Endothelial cell of hepatic sinusoid (primary cell): ENCODE results near the gene PRDM5.

Experiments used
- in situ Hi-C: cut with HindIII; loops from 2 replicates; pipeline ENCODE4 v1.10.0; 2017; ENCODE audit warnings: low sequenced_read_pairs

PRDM5 gene

DNA sequence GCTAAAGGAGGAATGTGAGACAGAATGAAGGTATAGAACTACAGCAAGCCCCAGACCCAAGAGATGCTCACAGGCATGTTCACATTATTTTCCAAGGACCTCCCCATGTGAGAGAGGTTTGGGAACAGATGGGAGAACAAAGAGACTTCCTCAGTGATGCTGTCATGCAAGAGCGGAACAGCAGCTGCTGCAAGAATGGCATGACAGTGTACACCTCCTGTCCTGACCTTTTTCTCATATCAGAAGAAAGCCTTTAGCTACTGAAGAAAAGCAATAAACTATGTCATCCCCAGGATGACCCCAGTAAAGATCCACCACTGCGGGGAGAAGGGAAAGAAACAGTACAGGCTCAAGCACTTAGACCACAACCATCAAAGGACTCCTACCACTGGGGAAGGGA, 7.2 kb downstream of the PRDM5 start:
- in situ Hi-C loops: no loop called here

DNA sequence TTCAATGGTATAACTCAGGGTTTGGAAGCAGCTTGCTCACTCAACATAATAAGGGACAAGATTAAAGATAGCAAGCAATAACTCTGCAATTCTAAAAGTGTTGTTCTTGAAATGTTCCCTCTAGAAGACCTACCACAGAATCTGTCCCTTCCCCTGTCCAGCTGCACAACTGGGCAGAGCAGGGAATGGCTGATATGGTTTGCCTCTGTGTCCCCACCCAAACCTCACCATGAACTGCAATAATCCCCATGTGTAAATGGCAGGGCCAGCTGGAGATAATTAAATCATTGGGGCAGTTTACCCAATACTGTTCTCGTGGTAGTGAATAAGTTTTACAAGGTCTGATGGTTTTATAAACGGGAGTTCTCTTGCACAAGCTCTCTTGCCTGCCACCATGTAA, 19.1 kb downstream of the PRDM5 start:
- in situ Hi-C loops: no loop called here

DNA sequence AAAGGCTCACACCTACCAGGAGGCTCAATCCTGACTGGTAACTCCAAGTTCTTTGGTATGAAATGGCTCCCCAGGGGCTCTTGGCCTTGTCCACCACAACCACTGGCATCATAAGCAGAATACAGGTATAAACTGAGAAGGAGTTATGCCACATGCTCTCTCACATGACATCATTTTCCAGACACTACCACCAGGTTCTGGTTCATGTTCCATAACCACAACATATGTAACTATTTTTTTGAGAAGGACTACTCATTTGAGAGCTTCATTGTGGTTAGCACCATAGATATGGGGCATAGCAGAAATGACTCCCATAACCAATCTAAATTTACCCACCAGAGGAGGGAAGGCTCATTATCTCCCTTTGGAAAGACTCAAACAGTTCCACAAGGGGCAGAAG, 19.6 kb downstream of the PRDM5 start:
- in situ Hi-C loops: no loop called here

DNA sequence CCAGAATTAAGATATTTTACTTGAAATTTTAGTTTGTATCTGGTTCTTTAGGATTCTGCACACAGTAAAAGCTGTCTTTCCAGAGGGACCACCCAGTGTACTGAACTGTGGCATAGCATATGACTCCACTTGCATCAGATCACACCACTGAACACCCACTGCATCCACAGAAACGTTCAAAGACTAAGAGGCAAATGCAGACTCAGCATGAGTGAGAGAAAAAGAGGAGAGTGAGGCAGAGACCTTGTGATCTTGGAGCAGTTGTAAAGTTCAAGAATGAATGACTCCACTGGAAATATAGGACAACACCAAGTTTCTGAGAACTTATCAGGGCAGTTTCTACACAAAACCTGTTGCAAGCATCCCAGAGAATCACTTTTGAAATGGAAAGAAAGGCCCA, 20.8 kb downstream of the PRDM5 start:
- in situ Hi-C loops: no loop called here

DNA sequence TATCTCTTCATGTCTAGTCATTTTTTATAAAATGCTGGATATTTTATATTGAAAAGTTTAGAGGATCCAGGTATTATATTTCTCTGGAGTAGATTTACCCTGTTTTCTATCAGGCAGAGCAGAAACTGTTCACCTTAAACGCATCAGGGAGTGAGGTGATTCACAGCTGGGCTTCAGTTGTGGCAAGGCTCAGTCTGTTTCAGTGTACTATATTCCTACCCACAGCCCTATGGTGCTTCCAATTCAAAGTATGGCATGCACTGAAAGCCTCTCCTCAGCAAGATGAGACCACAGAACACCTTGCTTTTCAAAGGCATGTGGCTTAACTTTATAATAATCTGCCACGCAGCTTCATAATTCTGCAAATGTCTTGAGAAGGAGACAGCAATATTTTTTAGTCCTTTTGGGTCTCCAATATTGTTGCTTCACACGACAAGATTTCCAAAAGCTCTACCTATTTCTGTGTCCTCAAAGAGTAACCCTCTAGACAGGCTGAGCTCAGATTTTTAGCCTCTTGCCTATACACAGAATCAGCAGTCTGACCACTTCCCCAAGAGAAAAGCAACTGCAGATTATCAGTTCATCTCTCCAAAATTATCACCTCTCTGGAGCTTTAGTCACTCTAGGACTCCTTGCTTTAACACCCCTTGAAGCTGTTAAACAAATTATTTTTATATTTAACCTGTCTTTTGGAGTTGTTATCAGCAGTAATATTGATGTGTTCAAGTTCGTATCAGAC, 24.4 kb downstream of the PRDM5 start:
- in situ Hi-C loops: no loop called here

DNA sequence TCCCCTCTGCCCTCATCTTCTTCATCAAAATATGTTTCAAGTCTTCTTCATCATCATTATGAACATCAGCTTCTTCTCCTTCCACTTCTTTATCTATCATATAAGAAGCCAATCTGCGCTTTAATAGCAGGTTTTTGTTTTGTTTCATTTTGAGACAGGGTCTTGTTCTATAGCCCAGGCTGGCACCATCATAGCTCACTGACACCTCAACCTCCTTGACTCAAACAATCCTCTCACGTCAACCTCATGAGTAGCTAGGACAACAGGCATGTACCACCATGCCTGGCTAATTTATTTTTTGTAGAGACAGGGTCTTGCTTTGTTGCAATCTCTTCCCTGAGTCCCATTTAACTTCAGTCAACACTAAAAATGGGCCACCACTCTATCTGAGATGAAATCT, 27.0 kb downstream of the PRDM5 start:
- in situ Hi-C loops: no loop called here

DNA sequence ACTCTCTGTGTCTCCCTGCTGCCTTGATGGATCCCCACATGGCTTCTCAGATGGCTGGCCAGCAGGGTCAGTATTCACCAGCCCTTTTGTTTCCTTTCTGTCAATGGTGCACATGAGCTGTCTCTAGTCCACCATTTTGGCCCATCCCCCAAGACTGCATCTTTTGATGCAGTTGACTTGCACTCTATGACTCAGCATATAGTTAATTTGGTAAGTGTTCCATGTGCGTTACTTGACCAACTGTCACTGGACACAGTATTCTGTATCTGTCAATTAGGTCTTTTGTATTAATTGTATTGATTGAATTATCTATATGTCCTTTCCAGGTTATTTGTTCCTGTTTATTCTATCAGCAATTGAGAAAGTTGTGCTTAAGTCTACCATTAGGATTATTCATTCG, 29.2 kb downstream of the PRDM5 start:
- in situ Hi-C loops: no loop called here

DNA sequence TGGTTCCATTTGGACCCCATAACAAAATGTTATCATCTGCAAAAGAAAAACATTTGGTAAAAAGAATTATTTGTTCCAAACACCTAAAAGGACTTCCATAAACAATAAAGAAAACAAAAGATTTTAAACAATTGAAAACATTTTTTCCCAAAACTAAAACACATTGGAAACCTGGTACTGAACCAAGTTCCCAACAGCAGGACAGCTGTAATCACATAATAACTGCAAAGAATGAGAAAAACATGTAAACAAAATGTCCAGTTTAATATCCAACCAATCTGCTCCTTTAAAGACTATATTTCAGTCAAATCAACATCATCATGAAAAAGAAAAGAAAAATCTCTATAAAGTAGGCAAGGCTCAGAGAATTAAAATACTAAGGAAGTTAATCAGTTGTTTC, 36.3 kb downstream of the PRDM5 start:
- in situ Hi-C loops: no loop called here

DNA sequence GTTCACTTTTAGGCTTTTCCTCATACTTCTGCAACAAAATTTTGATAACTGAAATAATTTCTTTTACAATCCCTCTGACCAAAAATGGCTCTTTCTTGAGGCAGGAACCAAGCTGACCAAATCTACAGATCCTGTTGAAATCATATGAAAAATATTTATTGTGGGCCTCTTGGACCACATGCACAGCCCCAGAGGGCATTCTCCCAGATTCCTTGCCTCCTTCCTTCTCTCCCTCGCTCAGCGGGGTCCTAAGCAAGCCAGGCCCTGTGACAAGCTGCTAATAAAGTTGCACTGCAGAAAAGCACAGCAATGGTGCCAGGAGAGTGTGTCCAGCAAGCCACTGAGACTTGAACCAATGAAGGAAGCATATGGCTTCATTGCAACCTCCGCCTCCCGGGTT, 40.7 kb downstream of the PRDM5 start:
- in situ Hi-C loops: no loop called here

DNA sequence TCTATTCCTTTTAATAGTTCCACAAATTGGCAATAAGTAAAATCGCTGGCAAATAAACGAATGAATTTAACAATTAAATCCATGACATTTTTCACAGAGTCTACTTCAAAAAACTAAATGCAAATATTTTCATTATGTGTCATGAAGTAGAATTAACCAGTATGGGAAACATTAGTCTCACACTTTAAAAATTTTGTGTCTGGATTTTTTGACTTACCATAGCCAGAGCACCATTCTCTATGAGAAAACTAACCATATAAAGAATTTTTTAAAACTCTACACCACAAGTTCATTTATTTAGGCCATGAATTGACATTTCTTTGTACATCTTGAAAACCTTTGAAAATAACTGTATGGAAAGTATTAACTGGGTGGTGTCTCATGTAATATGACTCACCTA, 41.2 kb downstream of the PRDM5 start:
- in situ Hi-C loops: no loop called here

DNA sequence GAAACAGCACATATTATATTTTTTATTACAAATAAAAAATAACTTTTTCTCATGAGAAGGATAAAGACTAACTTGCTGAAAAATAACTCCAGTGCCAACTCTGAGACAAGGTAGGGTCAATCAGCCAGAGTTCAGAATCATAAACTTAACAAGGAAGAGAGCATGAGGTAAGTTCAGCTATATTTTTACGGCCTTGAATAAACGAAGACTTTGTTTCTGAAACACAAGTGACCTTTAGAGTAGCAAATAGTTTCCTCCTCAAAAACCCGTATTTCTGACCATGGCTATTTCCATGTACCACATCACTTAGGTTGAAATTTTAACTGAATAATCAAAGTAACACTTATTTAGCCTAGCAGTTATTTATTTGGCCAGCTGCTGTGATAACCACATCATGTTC, 45.5 kb downstream of the PRDM5 start:
- in situ Hi-C loops: no loop called here

DNA sequence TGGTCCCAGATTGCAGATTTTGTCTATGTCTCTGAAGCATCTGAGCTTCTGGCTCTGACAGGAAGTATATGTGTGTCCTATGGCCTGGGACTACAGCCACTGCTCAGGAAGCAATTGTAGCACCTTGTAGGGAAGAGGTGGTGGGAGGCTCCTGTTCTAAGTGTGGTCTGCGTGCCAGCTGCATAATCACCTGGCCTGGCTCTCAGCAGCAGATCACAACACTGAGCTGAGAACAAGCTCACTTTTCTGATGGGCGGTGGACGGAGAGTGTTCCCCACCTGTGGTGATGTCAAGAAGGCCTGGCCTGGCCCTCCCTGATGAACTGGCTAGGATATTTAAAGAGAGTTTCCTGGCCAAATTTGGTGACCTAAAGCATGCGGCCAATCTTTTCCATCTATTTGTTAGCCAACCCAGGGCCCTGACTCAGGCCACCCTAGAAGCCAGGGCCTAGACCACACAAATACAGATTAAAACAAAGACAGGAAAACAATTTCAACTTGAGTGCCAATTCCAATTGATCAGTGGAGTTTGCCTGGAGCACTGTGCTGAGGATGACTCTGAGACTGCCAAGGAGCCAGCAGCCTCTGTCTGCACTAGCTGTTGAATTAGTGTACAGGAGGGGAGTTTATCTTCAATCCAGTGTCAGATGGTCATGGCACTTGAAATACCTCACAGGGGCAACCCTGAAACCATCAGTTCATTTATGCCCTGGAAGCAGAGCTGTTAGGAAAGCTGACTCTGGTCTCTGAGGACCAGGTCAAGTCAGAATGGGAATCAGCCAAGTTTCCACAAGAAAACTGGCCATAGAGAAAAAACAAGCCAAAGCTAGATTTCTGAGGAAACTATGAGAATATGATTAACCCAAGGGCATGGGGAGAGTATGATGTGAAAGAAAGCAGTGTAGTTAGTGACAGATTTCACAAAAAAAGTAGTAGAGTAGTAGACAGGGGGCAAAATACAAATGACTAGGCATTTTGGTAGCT, 47.4 kb downstream of the PRDM5 start:
- in situ Hi-C loops: no loop called here

DNA sequence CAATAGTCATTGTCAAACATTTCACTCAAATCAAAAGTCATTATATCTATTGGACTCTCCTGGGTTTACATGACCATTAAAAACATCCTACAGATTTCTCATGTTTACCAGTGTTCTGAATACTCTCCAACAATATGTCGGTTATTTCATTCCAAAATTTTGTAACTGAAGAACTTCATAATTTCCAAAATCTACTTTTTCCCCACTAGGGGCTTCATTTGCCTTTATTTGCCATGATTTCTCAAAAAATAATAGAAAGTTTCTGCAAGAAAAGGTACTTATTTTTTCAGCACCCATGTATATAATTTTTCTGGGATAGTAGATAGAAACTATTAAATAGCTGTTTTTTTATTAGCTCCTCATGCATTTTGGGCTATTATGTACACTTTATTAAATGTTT, 49.0 kb downstream of the PRDM5 start:
- in situ Hi-C loops: no loop called here

DNA sequence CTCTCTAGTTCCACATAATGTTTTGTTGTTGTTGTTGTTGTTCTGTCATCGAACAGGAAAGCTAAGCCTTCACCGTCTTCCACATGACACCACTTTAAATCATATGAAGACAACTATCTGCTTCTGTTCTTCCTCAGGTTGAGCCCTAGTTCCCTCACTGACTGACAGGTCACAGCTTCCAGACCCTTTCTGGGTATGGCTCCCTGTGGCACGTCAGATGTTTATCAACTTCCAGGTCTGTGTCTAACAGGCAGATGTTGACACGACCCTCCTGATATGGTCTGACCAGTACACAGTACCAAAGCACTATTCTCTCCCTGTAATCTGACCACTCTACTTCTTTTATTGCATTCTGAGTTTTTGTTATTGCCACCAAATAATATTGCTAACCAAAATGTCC, 51.4 kb downstream of the PRDM5 start:
- in situ Hi-C loops: no loop called here

DNA sequence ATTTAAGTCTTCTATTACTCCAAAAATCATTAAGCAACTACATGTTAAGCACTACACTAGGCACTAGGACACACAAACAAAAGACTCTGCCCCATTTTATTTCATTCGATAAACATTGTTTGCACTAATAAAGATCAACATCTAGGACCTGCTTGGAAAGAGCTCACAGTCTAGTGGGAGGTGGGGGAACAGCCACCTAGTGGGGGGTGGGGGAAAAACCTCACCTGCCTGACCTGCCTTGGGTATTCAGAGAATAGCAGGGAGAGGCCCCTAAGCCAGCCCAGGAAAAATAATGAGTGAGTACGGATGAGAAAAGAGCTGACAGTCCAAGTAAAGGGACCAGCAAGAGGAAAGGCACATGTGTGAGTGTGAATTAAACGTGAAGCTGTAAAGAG, 52.2 kb downstream of the PRDM5 start:
- in situ Hi-C loops: no loop called here

DNA sequence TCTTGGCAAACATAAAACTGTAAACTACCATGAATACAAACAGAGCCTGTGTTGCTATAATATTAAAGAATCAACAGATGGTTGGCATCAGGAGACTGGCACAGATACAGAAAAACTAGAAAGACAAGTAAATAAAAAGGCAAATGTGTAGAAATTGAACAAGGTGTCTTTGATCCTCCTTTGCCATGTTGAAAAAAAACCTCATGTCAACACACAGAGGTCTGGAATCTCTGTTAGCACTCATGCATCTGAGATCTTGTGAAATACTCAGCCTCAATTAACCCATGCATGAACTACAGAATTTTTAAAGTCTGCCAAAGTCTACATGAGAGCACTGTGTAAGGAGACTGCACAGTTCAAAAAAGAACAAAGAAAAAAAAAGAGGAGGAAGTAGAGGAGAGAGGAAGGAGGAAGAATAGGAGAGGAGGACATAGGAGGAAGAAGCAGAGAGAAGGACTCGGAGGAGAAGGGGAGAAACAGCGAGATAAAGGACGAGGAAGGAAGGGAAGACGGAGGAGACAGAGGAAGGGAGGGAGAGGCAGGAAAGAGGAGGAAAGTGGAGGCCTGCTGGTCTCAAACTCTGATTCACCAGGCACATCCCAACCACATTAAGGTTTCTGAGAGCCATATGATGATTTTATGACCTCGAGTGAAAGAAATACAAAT, 52.8 kb downstream of the PRDM5 start:
- in situ Hi-C loops: no loop called here

DNA sequence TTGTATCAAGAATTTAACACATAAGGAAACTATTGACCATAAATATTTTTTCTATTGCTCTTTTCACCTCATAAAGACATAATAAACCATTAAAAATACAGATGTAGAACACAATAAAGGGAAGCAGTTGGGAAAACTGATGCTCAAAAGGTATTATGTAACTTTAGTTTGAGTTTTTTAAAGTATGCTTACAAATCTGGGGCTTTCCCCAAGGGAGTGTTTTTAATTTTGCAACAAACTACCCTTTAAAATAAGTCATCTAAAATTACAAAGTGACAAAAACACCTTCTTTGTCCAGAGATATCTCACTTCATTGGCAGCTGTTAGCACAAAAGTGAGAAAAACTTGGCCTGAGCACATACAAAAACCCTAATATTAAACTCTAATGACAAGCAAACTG, 55.0 kb downstream of the PRDM5 start:
- in situ Hi-C loops: no loop called here

DNA sequence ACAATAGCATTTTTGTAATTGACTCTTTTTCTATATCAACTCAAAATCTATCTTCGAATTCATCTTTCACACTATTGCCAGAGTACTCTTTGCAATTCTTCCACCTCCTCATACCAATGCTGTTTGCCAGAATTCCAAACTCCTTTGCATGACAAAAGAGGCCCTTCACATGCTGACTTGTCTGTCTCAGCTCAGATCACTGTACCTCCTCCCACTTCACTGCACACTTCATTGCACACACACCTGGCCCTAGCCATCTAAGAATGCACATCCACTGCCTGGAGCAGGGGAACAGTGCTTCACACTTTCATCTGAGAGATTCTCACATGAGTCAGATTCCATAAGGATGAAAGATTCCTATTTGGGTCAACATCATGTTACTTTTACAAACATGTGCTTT, 56.5 kb downstream of the PRDM5 start:
- in situ Hi-C loops: no loop called here

DNA sequence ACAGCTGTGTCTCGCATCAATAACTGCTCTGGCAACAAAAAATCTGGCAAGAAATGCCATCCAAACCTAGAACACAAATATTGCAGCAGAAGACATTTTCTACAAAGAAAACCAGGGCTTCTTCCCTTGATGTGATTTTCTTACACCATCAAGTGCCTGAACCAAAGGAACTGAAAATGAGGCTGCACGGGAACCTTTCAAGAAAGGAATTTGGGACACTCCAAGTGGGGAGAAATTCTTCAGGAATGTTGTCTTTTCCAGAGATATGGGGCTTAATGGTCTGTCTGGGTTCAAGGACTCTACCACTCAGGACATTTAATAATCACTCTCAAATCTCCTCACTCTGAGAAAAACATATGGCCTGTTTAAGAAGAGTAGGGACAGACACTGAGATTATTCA, 57.6 kb downstream of the PRDM5 start:
- in situ Hi-C loops: no loop called here

DNA sequence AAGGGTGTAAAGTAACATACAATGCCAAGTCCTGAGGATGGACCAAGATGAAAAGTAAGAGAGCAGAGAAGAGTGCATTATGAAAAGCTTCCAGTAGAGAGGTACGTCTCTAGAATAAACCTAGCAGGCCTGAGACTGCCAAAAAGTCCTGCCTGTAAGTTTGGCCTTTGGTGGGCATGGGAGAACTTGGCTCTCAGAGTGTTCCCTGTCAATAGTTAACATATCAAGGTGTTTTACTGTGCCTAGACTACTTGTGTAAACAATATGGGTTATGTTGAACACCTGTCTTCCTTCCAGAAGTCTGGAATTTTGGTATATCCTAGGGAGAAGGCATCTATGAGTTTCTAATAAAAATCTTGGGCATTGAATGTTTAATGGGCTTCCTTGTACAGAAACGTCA, 60.1 kb downstream of the PRDM5 start:
- in situ Hi-C loops: no loop called here

DNA sequence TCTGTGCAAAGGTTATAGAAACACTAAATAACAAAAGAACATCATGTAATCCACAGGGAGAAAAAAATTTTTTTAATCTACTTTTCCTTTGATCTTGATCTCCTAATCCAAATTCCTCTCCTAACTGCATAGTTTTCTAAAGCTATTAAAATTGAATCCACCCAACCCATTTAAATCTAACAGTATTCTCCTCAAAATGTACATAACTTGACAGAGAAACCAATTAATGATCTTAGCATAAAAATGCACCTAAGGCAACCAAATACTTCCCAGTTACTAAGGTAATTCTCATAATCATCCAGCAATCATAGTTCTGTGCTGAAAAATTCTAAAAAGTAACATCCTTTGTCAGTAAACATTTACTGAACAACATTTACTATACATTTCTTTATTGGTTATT, 60.7 kb downstream of the PRDM5 start:
- in situ Hi-C loops: no loop called here

DNA sequence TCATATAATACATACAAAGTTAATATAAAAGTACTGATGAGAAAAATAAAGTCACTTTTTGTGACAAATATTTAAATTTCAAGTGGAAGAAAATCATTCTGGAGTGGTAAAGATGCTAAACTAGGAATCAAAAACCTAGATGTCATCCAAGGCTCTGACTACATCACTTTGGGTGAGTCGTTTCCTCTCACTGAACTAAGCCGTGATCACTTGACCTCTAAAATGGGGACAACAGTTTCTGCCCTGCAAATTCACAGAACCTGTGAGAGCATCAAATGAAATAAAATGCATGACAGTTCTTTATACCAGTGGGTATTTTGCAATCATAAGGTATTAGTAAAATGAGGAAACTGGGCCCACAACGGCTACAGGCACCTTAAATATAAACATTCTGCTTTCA, 63.8 kb downstream of the PRDM5 start:
- in situ Hi-C loops: no loop called here
